Hepatocyte (in vitro differentiated cells): ENCODE data around the gene UNC5A.

Source experiments
- EZH2 ChIP-seq: fragments of 200-600 bp; sonication (generic); IDR thresholded peaks from 2 replicates; pipeline ENCODE4 v1.6.1; 2016; ENCODE audit warnings: antibody characterized with exemption, mild to moderate bottlenecking, borderline replicate concordance
- EZH2phosphoT487 ChIP-seq: fragments of 200-600 bp; sonication (generic); IDR thresholded peaks from one replicate; pipeline ENCODE4 v1.6.1; 2018; ENCODE audit warnings: antibody characterized with exemption, mild to moderate bottlenecking, low read depth, moderate library complexity; ENCODE audit not compliant: unreplicated experiment, severe bottlenecking
- TF ChIP-seq, protein P1 (sequence below): fragments of 200-600 bp; sonication (generic); IDR thresholded peaks from 2 replicates; pipeline ENCODE4 v1.5.1; 2016; ENCODE audit warnings: antibody characterized with exemption, mild to moderate bottlenecking; ENCODE audit not compliant: poor library complexity

GRCh38 chr5:176780176-176781053 is 29.9 kb upstream of the UNC5A start:
- TF ChIP-seq EZH2 (no peak), EZH2phosphoT487 (no peak)
- TF ChIP-seq, protein P1, sequence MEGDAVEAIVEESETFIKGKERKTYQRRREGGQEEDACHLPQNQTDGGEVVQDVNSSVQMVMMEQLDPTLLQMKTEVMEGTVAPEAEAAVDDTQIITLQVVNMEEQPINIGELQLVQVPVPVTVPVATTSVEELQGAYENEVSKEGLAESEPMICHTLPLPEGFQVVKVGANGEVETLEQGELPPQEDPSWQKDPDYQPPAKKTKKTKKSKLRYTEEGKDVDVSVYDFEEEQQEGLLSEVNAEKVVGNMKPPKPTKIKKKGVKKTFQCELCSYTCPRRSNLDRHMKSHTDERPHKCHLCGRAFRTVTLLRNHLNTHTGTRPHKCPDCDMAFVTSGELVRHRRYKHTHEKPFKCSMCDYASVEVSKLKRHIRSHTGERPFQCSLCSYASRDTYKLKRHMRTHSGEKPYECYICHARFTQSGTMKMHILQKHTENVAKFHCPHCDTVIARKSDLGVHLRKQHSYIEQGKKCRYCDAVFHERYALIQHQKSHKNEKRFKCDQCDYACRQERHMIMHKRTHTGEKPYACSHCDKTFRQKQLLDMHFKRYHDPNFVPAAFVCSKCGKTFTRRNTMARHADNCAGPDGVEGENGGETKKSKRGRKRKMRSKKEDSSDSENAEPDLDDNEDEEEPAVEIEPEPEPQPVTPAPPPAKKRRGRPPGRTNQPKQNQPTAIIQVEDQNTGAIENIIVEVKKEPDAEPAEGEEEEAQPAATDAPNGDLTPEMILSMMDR, result no peak
